Stimulated activated CD4-positive, alpha-beta T cell treated with anti-CD3 and anti-CD28 coated beads, TNF-alpha, amount 100 ng/mL, for 24 hours (primary cell): ENCODE results near the gene ACTL10.

Experiments
- DNase-seq, 3 experiments: peaks; one replicate each; pipeline ENCODE4 v3.0.0-alpha.2; 2020; ENCODE audit warnings: low read depth in 3 of 3

Gene ACTL10

DNA sequence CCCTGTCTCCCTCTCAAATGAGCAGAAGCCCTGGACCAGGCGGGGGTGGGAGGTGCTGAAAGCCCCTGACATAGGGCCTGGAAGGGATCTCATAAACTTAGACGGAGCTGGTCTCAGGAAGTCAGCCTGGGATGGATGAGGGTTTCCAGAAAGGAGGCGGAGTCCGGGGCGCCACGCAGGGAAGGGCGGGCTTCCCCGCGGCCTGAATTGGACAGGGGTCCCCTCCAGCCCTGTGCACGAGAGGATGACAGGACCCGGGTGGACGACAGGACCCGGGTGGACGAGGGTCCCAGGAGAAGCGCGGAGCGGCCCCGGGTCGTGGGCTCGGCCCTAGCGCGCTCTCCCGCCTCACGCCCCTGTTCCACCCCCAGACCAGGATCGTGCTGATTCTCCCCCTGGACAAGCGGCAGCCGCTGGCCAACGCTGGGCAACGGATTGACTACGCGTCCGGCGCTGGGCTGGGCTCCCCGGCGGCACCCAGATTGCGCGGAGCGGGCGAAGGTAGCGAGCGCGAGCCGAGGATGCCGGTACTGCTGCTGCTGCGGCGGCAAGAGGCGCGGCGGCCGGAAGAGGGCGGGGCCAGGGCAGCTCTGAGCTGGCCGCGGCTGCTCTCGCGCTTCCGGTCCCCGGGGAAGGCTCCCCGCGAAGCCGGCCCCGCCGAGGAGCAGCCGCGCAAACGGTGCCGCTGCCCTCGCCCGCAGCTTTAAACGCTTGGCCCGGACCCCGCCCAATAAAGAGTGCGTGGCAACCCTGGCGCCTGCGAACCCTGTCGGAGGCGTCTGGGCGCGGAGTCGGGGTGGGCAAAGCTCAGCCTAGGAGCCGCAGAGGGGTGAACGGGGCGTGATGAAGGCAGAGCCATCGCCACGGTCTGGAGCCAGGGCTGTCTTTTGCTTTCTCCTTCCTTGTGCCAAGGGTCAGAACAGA, 3.3 kb upstream of the ACTL10 start:
- DNase-seq, result peak; percentile 65 to 84 (median 69)

DNA sequence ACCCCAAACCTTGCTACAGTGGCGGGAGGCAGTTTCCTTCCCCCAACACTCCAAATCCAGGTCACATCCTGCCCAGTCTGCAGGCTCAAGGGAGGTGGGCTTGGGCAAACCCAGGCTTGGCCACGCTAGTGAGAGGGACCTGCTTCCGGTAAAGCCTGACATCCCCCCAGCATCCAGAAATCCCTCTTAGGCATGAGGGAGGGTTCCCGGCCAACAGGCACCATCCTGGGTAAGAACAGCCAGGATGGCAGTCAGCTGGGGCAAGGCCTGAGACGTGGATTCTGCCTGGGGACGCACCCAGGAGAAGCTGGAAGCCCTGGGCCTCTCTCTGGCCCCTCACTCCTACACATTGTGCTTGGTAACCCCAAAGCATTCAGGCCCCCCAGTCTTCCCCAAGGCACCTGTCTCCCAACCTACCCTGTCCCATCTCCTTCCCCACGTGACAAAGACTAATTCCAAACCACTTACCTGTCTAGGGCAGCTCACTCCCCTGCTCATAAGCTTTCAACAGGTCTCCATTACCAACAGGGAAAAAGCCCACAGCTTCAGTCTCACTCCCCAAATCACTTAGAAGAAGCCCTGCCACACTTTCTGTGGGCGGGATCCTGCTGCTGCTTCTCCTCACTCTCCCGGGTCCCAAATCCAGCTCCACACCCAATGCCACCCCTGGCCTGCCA, 2.5 kb upstream of the ACTL10 start:
- DNase-seq, result no peak

DNA sequence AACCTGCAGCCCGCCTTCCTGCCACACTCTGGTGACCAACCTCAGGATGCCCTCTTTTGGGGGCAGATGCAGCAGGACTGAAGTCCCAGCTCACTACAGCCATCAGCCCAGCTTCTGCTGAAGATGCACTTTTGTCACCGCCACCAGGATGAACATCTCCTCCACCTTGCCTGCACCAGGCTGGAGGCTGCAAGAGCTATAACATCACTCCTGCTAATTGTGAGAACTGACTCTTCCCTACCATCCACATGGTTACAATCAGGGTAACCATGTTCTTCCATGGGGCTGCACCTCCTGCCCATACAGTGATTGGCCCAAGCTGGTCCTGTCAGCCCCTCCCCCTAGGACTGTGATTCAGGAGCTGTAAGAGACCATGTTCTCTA, 2.0 kb upstream of the ACTL10 start:
- DNase-seq, result no peak

DNA sequence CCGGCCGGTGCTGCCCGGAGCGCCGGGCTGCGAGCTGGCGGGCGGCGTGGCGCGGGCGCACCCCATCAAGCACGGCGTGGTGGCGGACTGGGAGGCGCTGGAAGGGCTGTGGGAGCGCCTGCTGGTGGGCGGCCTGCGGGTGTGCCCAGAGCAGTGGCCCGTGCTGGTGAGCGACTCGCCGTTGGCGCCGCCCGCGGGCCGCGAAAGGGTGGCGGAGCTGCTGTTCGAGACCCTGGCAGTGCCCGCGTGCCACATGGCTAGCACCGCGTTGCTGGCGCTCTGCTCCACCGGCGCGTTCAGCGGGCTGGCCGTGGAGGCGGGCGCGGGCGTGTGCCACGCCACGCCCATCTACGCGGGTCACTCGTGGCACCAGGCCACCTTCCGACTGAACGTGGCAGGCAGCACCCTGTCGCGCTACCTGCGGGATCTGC, 517 bp downstream of the ACTL10 start:
- DNase-seq, result peak in 1 of 3 experiments; percentile 39

DNA sequence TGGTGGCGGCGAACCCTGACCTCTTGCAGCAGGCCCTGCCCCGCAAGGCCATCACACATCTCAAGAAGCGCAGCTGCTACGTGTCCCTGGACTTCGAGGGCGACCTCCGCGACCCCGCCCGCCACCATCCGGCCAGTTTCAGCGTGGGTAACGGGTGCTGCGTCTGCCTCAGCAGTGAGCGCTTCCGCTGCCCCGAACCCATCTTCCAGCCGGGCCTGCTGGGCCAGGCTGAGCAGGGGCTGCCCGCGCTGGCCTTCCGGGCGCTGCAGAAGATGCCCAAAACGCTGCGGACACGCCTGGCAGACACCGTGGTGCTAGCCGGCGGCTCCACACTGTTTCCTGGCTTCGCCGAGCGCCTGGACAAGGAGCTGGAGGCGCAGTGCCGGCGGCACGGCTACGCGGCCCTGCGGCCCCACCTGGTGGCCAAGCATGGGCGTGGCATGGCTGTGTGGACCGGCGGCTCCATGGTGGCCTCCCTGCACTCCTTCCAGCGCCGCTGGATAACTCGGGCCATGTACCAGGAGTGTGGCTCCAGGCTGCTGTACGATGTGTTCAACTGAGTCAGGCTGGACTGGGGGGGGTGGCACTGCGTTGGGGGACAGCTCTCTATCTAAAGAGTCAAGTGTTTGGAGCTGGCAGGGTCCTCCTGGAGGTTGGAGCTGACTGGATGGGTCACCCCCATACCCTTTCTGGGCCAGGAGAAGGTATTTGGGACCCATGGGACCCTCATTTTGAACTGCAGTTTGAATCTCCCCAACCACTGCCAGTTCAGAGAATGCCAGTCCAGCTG, 1.1 kb downstream of the ACTL10 start:
- DNase-seq, result peak; percentile 53 to 78 (median 68)

GRCh38 chr20:33668466-33669155, 1.9 kb downstream of the ACTL10 start:
- DNase-seq, result no peak

GRCh38 chr20:33669224-33669623, 2.5 kb downstream of the ACTL10 start:
- DNase-seq, result no peak

- no peak for DNase-seq
Measured at GRCh38 chr20:33669873-33670640, 3.3 kb downstream of the ACTL10 start.

DNA sequence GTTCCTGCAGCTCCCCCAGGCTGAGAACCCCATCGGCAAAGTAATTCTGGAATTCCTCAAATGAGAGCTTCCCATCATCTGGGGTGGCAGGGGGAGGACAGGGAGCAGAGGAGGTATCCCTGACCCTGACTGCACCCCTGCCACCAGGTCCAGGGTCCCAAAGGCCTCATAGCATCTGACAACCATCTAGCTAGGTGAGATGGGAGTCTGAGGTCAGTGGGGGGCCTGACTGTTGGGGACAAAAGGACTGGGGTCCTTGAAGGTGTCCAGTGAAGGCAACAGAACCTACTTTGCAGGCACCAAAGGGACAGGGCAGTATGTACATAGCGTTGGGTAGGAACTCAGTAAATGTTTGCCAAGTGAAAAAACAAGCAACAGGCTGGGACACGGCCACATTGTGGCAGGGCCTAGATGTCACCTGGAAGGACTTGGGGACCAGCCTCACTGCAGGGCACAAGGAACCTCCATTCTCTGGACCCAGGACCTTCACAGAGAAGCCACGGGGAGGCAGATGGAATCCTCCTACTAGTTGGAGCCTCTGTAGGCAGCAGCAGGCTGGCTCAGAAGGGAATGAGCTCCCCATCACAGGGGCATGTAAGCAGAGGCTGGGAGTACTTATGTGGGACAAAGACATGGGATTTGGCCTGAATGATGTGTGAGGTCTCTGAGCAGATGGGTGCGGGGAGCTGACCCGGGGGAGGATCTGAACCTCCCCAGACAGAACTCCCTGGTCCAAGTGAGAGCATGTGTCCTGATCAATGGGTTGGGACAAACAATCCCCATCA, 4.2 kb downstream of the ACTL10 start:
- DNase-seq, result no peak

DNA sequence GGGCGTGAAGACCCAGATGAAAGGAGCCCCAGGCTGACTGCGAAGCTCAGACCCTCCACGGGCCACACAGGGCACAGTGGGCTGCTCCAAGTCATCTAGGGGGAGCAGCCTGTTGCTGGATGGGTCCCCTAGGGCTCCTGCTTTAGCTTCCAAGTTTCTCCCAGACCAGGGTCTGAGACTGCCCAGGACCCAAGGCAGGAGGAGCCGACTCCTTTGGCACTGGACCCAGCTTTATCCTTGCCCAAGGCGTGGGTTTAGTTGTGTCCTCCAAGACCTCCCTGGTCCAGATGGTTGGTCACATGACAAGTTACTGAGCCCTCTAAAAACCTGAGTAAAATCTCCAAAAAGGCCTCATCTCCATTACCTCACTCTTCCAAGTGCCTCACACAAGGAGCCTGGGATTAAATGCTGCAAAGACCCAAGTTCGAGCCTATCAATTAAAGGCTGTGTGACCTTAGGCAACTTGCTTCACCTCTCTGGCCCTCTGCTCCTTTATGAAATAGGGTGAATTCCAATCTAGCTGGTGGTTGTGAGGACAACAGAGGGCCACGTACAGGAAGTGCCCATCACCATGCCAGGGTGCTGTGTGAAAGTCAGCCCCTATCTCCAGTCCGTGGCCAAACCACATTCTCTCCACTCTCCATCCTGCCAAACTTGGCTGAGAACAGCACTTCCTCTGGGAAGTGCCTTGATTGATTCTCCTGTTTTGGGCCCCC, 5.0 kb downstream of the ACTL10 start:
- DNase-seq, result no peak

- DNase-seq, result no peak
Measured at GRCh38 chr20:33672426-33673113, 5.8 kb downstream of the ACTL10 start.

- no peak for DNase-seq
Measured at GRCh38 chr20:33673114-33673409, 6.3 kb downstream of the ACTL10 start.

- no peak for DNase-seq
Measured at GRCh38 chr20:33673410-33674293, 6.9 kb downstream of the ACTL10 start.

- DNase-seq, result peak in 2 of 3 experiments; percentile 30 to 66
Measured at GRCh38 chr20:33674294-33675135, 7.8 kb downstream of the ACTL10 start, which contains the start of gene NECAB3. TSS of gene NECAB3 (minus strand) at chr20:33674428. CDS start at chr20:33674352, 76 bp downstream.

- no peak for DNase-seq
Measured at GRCh38 chr20:33675136-33675959, 8.6 kb downstream of the ACTL10 start.

- no peak for DNase-seq
Measured at GRCh38 chr20:33676121-33676520, 9.4 kb downstream of the ACTL10 start.
